ENCODE measurements around the gene CD247.

CD247 gene

DNA sequence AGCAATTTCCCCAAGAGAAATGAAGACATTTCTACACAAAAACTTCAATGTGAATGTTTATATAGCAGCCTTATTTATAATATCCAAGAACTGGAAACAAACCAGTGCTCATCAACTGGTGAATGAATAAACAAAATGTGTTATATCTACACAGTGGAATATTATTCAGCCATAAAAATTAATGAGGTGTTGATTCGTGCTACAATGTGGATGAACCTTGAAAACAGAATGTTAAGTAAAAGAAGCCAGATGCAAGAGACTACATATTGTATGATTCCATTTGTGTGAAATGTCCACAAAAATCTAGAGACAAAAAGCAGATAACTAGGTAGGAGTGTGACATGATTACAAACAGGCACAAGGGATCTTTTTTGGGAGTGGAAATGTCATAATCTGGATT lies 110.0 kb downstream of the CD247 start (continued):
- TF ChIP-seq, protein P1, sequence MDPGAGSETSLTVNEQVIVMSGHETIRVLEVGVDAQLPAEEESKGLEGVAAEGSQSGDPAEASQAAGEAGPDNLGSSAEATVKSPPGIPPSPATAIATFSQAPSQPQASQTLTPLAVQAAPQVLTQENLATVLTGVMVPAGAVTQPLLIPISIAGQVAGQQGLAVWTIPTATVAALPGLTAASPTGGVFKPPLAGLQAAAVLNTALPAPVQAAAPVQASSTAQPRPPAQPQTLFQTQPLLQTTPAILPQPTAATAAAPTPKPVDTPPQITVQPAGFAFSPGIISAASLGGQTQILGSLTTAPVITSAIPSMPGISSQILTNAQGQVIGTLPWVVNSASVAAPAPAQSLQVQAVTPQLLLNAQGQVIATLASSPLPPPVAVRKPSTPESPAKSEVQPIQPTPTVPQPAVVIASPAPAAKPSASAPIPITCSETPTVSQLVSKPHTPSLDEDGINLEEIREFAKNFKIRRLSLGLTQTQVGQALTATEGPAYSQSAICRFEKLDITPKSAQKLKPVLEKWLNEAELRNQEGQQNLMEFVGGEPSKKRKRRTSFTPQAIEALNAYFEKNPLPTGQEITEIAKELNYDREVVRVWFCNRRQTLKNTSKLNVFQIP (CRISPR knock-in tag; IDR thresholded peaks at IDR 0.05; ENCODE audit: borderline replicate concordance, low read depth) = no peak
- TF ChIP-seq, protein P2, sequence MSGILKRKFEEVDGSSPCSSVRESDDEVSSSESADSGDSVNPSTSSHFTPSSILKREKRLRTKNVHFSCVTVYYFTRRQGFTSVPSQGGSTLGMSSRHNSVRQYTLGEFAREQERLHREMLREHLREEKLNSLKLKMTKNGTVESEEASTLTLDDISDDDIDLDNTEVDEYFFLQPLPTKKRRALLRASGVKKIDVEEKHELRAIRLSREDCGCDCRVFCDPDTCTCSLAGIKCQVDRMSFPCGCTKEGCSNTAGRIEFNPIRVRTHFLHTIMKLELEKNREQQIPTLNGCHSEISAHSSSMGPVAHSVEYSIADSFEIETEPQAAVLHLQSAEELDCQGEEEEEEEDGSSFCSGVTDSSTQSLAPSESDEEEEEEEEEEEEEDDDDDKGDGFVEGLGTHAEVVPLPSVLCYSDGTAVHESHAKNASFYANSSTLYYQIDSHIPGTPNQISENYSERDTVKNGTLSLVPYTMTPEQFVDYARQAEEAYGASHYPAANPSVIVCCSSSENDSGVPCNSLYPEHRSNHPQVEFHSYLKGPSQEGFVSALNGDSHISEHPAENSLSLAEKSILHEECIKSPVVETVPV (CRISPR knock-in tag; IDR thresholded peaks at IDR 0.05) = no peak

DNA sequence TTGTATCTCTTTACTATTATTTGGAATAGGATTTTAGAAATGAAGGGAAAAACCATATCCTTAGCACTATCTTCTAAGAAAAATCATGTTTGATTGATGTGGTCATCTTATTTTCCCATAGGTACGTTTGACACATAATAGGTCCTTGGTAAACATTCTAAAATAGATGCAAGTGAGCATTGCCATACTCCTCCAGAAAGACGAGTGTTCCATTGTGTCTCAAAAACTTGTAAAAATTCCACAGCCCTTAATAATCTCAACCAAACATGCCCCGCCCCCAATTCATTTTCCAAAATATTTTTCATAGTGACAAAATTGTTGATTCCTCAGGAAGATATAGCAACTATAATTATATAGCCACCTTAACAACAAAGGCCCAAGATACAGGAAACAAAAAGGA lies 113.4 kb downstream of the CD247 start:
- ATAC-seq = no peak
- TF ChIP-seq, protein P3, sequence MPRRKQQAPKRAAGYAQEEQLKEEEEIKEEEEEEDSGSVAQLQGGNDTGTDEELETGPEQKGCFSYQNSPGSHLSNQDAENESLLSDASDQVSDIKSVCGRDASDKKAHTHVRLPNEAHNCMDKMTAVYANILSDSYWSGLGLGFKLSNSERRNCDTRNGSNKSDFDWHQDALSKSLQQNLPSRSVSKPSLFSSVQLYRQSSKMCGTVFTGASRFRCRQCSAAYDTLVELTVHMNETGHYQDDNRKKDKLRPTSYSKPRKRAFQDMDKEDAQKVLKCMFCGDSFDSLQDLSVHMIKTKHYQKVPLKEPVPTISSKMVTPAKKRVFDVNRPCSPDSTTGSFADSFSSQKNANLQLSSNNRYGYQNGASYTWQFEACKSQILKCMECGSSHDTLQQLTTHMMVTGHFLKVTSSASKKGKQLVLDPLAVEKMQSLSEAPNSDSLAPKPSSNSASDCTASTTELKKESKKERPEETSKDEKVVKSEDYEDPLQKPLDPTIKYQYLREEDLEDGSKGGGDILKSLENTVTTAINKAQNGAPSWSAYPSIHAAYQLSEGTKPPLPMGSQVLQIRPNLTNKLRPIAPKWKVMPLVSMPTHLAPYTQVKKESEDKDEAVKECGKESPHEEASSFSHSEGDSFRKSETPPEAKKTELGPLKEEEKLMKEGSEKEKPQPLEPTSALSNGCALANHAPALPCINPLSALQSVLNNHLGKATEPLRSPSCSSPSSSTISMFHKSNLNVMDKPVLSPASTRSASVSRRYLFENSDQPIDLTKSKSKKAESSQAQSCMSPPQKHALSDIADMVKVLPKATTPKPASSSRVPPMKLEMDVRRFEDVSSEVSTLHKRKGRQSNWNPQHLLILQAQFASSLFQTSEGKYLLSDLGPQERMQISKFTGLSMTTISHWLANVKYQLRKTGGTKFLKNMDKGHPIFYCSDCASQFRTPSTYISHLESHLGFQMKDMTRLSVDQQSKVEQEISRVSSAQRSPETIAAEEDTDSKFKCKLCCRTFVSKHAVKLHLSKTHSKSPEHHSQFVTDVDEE (CRISPR knock-in tag; IDR thresholded peaks at IDR 0.05) = no peak
- no peak for TF ChIP-seq ZNF8 (CRISPR knock-in tag; IDR thresholded peaks at IDR 0.05)
- TF ChIP-seq ESRRG (CRISPR knock-in tag; IDR thresholded peaks at IDR 0.05) = no peak
- no peak for TF ChIP-seq GLIS3 (CRISPR knock-in tag; IDR thresholded peaks at IDR 0.05)
- TF ChIP-seq, protein P4, sequence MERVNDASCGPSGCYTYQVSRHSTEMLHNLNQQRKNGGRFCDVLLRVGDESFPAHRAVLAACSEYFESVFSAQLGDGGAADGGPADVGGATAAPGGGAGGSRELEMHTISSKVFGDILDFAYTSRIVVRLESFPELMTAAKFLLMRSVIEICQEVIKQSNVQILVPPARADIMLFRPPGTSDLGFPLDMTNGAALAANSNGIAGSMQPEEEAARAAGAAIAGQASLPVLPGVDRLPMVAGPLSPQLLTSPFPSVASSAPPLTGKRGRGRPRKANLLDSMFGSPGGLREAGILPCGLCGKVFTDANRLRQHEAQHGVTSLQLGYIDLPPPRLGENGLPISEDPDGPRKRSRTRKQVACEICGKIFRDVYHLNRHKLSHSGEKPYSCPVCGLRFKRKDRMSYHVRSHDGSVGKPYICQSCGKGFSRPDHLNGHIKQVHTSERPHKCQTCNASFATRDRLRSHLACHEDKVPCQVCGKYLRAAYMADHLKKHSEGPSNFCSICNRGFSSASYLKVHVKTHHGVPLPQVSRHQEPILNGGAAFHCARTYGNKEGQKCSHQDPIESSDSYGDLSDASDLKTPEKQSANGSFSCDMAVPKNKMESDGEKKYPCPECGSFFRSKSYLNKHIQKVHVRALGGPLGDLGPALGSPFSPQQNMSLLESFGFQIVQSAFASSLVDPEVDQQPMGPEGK (CRISPR knock-in tag; IDR thresholded peaks at IDR 0.05; ENCODE audit: borderline replicate concordance) = no peak
- TF ChIP-seq, protein P1 (CRISPR knock-in tag; IDR thresholded peaks at IDR 0.05; ENCODE audit: borderline replicate concordance, low read depth) = no peak
- TF ChIP-seq BACH2 (CRISPR knock-in tag; IDR thresholded peaks at IDR 0.05; ENCODE audit: borderline replicate concordance) = no peak
- TF ChIP-seq ZFP30 (CRISPR knock-in tag; IDR thresholded peaks at IDR 0.05) = no peak
- TF ChIP-seq ZNF70 (CRISPR knock-in tag; IDR thresholded peaks at IDR 0.05) = no peak
- no peak for TF ChIP-seq ZC3H10 (CRISPR knock-in tag; IDR thresholded peaks at IDR 0.05)
- TF ChIP-seq ZFP3 (CRISPR knock-in tag; IDR thresholded peaks at IDR 0.05) = no peak
- TF ChIP-seq, protein P2 (CRISPR knock-in tag; IDR thresholded peaks at IDR 0.05) = no peak
- TF ChIP-seq PPARA (CRISPR knock-in tag; IDR thresholded peaks at IDR 0.05; ENCODE audit: borderline replicate concordance) = no peak
- TF ChIP-seq TCF4 (CRISPR knock-in tag; IDR thresholded peaks at IDR 0.05; ENCODE audit: borderline replicate concordance) = no peak
- TF ChIP-seq ISL1 (CRISPR knock-in tag; IDR thresholded peaks at IDR 0.05) = no peak
- TF ChIP-seq, protein P5, sequence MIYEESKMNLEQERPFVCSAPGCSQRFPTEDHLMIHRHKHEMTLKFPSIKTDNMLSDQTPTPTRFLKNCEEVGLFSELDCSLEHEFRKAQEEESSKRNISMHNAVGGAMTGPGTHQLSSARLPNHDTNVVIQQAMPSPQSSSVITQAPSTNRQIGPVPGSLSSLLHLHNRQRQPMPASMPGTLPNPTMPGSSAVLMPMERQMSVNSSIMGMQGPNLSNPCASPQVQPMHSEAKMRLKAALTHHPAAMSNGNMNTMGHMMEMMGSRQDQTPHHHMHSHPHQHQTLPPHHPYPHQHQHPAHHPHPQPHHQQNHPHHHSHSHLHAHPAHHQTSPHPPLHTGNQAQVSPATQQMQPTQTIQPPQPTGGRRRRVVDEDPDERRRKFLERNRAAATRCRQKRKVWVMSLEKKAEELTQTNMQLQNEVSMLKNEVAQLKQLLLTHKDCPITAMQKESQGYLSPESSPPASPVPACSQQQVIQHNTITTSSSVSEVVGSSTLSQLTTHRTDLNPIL (CRISPR knock-in tag; IDR thresholded peaks at IDR 0.05; ENCODE audit: low read depth) = no peak
- TF ChIP-seq SNAI2 (CRISPR knock-in tag; IDR thresholded peaks at IDR 0.05) = no peak
- TF ChIP-seq ZNF565 (CRISPR knock-in tag; conservative IDR thresholded peaks at IDR 0.05; ENCODE audit: low read depth) = no peak
- no peak for TF ChIP-seq OSR1 (CRISPR knock-in tag; IDR thresholded peaks at IDR 0.05)
- TF ChIP-seq TOX (CRISPR knock-in tag; IDR thresholded peaks at IDR 0.05; ENCODE audit: borderline replicate concordance) = no peak
